Stimulated activated CD8-positive, alpha-beta memory T cell treated with anti-CD3 and anti-CD28 coated beads, Interleukin-15, amount 100 ng/mL, for 24 hours (primary cell): ENCODE data around the gene ARID1B.
"Not testable (repeated sequence)": the region's sequence is repeated elsewhere in the genome, so short reads cannot be mapped to it uniquely, and the experiment has no call there.

Source experiments
- DNase-seq: peaks from one replicate; pipeline ENCODE4 v3.0.0-alpha.2; 2020; ENCODE audit warnings: low read depth

ARID1B gene

DNA sequence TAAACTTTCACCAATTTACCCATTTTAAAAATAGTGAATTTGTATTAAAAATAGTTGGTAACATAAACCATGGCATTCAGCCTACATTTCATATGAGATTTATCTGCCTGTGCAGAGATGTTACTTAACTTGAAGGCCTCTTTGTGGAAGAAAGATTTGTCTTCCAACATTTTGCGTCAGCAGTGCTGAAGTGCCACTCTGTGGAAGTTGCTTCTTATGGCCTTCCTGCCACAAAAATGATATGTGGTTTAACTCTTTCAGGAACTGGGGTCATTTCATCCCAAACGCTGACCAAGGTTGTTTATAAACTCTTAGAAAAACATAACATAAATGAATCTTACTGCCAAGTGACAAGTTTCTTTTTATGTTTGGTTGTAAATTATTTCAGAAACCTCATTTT, 246.8 kb downstream of the ARID1B start:
- no peak for DNase-seq

DNA sequence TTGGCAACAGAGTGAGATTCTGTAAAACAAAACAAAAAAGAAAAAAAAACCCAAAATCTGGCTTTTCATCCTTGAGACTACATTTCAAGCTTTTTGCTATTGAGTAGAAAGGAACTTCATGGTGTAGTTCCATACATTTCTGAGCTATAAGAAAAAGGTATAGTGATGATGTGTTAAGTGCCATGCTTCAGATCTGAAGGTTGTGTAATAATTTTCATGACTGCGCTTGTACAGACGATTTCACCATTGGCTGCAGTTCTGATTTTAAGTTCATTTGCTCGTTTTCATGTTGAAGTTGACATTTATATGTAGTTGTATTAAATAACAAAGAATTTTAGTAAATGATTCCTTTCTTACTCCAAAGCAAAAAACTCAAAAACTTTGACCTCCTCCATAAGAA, 247.6 kb downstream of the ARID1B start:
- no peak for DNase-seq

DNA sequence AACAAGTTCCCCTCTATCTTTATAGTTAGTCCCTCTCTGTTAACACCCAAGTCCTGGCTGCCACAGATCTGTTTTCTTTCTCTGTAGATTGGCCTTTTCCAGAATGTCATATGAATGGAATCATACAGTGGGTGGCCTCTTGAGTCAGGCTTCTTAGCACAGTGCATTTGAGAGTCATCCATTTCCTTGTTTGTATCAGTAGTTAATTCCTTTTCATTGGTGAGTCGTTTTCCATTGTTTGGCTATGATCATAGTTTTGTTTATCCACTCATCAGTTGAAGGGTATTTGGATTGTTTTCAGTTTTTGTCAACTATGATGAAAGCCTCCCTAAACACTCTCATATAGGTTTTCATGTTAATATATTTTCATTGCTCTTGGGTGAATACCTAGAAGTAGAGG, 248.3 kb downstream of the ARID1B start:
- no peak for DNase-seq

DNA sequence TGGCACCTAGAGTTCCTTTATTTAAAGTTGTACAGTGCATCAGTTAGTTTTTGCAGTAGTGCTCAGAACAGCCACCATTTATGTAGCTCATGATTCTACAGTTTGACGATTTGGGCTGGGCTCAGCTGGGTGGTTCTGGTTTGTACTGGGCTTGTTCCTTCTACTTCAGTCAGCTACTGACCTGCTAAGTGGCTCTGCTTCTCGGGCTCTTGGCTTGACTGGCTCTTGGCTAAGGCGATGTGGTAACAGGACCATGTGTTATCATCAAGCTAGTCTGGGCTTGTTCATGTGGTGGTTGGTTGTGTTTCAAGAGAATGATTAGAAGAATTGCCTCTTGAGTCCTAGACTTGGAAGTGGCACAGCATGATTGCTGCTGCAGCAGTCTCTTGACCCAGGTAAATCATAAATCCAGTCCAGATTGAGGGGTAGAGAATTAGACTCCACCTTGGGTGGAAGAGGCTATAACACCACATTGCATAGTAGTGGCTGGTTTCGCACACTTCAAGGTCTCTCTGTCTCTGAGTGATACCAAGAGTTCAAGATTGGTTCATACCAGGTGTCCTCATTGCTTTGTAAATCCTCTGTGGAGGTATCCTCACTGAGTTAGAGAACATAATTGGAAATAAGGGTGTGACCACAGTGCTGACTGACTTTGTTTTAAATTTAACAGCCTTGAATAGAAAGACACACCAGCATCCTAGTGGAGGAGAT, 253.0 kb downstream of the ARID1B start:
- DNase-seq, result no peak

DNA sequence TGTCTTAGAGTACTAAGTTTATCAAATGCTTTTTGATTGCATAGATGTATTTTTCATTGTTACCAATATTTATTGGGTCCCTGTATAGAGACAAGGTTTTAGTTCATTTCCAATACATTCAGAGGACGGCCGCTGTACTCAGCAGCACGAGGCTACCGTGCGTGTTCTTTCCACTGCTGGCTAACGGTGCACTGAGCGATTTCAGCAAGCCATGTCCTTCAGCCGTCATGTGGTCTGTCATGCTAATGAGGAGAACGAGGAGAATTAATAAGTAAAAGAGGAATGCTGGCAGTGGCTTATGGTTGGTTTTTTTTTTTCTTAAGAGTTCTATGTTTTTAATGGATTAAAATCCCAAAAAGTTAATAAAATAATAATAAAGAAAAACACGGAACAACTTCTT, 253.6 kb downstream of the ARID1B start:
- no peak for DNase-seq

DNA sequence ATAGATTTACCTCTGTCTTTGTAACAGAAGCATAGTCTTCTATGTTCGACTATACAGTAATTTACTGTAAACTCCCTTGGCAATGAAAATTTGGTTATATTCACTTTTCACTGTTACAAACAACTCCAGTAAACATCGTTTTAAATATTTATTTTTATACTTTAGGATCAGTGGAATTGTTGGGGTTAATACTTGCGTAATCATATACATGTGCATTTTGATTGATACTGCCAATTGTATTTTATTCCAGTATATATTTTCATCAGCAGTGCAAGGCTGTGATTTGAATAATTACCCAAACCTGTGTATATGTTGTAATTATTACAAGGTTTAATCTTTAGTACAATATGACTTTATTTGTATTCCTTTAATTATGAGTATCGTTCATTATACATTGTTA, 255.7 kb downstream of the ARID1B start:
- no peak for DNase-seq

DNA sequence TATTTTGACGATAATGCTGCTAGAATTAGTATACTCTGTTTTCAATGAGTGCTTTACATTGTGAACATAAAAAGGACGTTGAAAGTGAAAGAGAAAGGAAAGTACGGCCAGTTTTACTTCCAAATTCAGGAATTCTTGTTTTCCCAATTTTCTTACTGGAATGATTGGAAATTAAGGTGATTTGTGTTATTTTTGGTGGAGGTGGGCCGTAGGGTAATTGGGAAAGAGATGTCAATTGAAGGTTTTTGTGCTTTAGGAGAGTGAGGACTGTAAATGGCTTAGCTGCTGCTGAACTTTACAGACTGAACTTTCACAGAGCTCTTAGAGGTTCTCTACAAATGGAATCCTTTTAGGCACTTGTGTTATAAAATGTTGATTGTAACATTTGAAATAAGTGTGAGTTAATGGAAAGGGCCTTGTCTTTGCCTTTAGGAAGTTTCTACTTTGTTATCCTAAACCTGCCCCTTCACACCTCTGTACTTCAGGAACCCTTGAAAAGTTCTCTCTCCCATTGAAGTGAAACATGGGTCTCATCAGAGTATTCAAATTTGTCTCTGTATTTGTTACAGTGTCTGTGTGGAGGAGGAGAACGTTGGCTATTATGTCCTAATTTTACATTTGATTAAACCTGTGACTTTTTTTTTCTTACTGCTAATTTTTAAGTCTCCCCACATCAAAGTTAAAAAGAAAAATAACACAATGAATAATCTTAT, 256.4 kb downstream of the ARID1B start:
- DNase-seq, result no peak

DNA sequence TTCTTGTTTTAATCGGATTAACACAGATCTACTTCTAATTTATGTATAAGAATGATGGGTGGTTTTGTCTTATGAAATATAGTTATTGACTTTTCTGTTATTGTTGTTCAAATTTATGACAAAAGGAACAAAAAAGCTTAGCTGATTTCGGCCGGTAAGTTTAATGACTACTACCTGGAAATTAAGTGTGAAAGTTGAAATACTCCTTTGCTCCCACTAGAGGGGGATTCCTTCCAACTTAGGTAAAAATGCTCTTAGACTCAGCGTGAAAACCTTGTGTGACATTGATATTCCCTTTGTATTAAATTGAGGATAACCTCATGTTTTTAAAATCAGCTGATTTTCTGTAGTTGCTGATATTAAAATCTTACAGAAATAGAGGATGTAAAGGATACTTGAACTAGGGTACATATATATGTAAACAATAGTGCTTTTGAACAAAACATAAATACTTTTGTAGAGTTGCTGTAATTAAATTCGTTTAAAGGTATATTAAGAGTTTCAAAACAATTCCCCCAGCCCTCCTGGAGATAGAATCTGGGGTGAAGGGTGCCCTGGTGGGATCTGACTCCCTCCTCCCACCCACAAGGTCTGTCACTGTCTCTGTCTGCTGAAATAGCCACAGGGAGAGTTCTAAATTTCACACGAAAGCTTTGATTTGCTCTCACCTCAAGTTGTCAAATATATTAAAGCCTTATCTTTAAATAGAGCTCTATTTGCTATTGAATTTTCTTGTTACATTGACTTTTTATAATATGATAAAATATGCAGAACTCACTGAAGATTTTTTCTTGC, 257.5 kb downstream of the ARID1B start:
- DNase-seq, result no peak

DNA sequence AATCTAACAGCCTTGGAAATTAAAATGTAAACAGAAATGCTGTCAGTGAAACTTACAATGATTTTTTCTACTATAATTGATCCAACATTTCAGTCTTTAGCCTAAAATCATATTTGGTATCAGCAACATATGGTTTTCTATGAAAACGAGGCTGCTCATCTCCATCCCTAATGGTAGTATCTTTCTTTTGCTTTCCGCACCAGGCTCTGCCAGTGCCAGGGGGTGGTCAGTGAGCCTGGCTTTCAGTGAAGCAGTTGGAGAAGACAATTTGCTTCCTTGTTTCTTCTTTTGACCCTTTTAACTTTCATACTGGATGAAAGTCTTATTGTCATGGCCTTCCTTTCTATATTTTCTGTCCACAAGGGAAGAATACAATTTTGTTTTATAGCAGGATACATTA, 258.4 kb downstream of the ARID1B start:
- DNase-seq, result no peak

DNA sequence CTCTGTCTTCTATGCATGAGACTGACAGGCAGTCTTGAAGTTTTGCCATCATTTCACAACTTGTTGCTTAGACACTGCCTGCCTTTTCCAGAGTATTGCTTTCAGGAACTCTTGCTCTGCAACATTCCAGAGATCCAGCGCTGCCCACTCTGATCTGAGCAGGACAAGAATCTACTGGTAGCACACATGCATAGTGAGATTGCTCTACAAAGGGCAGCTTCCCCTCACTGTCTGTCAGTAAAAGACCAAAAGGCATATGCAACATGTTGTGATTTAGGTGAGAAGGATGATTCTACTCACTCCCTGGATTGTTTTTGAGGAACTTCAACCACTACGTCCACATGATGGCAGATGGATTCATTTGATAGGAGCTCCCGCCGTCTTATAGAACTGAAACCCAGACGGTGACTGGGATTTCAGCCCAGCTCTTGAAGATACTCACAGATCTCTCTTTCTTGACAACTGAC, 259.1 kb downstream of the ARID1B start:
- no peak for DNase-seq

DNA sequence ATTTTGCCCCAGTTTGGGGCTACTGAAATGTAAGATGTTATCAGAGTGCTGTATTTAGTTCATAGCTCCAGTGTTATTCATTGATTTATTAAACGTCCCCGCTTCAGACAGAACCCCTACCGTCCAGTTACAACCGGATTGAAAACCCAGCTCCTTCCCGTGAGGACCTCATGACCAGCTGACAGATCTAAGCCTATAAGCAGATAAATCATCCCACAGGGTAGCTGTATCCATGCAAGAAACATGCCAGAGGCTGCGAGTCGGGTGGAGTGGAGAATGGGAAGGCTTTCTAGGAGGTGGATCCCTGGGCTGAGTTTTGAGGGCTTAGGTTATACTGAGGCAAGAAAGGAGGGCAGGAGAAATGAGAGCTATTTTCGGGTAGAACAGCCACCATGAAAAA, 260.0 kb downstream of the ARID1B start:
- no peak for DNase-seq

DNA sequence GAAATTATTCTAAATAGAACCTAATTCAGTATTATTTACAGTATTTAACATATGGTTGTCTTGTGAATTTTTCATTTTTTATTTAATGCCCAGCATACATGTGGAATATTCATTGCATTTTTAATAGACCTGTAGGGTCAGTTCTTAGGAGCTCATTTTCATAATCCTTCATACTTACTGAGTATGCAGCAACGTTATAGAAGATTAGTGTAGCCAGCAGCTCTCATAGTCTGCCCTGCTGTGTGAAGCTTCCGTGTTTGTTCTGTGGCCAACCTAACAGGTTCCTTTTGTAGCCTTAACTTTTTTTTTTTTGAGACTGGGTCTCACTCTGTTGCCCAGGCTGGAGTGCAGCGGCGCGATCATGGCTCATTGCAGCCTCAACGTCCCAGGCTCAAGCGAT, 261.4 kb downstream of the ARID1B start:
- no peak for DNase-seq

DNA sequence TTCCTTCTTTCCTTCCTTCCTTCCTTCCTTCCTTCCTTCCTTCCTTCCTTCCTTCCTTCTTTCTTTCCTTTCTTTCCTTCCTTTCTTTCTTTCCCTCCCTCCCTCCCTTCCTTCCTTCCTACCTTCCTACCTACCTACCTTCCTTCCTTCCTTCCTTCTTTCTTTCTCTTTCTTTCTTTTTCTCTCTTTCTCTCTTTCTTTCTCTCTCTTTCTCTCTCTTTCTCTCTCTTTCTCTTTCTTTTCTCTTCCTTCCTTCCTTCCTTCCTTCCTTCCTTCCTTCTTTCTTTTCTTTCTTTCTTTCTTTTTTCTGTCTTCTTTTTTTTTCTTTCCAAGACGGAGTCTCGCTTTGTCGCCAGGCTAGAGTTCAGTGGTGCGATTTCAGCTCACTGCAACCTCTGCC, 262.5 kb downstream of the ARID1B start:
- DNase-seq, result not testable (repeated sequence)

DNA sequence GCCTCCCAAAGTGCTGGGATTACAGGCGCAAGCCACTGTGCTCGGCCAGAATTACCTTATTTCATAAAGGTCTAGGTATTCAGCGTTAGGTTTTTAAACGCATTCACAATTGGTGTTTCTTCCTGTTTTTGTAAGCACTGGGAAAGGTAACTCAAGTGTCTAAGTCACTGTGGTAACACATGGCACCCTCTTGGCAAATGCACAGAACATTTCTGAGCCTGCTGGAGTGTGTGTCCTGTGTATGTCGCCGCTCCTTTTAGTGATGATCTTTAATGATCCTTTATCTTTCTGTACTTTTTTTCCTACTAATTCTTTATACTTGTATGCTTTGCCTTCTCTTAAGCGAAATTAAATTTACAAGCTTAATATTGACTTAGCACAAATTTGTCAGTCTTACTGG, 263.0 kb downstream of the ARID1B start:
- DNase-seq, result no peak

DNA sequence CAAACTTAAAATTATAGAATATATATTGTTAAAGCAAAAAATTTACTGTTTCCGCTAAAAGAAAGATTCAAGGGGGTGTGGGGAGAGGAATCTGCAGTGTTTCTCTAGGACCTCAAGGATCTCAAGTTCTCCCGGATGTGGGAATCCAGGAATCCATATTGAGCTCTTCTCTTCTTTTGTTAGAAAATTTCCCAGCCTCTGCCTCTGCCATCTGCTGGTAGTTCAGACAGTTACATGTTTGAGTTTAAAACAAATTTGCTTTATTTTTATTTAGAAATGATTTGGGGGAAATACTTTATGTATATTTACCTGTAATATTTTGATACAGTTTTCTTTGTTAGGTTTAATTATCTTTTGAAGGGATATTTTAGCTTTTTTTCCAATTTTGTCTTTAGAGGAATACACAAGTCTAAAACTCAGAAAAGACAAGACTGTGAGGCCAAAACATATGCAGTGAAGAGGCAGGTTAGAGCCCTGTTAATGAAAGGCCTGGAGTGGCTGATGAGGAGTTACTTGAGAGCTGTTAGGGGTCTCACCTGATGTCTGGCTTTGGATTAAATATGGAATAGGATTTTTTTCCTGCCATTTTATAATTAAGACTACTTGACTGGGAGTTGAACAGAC, 268.8 kb downstream of the ARID1B start:
- no peak for DNase-seq

DNA sequence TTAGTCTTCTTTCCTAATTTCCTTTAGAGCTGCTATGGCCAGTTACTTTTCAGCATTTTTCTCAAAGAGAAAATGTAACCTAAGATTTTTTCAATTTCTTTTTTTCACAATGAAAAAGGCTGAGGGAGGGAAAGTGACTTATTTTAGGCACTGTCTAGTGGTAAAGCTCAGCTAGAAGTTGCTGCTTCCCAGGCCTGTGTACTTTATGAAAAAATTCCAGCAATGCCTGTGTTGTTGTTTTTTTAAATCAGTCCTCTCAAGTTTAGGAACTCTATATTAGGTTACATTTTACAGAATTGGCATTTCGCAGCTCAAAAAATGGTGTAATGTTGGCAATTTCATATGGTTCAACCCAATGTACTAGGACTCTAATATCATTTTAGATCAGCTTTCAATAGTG, 269.6 kb downstream of the ARID1B start:
- no peak for DNase-seq

DNA sequence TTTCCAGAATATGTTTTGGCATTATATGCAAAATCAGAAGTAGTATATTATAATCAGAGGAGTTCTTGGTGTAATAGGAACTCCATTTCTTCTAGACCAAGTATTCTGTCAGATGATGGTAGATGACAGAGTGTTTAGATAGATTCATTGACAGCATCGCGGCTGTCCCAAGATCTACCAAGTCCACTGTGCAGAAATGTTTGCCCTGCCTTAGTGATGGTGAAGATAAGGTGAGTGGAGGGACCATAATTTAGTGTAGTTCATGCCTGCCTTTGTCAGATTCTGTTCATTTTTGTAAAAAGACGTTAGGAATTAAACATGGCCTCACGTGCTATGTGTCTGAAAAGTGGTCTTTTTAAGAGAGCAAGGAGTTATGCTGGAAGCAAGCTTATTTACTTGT, 270.1 kb downstream of the ARID1B start:
- DNase-seq, result no peak

DNA sequence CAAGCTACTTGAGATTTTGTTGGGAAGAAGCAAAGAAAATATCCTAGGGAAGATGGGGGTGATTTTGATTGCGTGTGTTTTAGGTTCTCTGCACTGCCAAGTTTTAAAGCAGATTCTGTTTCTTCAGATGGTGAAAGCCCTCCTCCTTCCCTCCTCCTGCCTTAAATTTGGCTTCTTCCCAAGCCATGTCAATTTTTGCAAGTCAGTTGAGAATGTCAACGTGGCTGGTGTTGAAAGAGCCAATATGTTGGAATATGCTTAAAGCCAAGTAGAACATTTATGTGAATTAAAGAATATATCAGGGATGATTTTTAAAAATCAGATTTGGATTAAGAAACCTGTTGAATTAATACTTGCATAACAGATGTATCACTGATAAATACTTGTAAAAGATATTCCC, 270.8 kb downstream of the ARID1B start:
- DNase-seq, result no peak

DNA sequence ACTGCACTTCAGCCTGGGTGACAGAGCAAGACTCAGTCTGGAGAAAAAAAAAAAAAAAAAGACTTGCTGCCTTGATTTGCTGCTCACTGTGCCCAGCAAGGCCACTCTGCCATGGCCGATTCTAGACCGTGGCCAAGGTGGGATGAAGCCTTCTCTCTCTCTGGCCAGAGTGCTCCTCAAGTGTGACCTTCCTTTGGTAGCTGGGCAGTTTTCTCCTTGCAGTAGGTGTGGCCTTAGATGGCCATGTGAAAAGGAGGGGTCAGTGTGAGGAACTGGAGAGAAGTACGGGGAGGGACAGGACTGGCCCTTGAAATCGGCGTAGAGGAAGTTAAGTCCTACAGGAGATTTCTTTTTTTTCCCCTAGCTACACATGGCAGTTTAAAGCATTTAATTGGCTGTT, 272.0 kb downstream of the ARID1B start:
- no peak for DNase-seq

DNA sequence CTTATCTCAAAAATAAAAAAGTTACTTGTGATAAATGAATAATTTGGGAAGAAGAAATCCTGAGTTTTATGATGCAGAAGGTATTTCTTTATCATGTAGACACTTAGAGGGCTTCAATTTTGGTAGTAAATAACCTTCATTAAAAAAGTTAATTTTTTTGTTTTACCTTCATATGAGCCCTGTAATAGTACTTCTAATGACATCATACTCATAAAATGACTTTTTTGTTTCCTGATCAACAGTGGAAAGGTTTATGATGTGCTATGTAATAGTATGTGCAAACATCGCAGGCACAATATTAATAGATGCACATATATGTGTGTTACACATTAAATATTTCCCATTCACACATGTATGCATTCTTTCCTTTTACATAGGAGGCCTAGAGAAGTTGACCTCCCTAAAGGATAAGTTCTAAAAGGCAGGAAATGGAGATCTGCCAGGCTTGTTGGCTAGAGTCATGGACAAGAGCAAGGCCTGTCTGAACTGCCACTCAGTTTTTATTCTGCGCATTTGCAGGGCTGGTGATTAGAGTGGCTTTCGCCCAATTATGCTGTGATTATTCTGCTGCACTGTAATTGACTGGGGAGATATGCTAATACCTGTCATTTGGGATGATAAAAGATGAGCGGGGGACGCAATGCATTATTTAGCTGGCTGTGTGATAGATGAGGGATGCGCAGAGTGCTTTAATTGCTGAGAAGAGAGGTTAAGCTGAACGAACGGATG, 273.5 kb downstream of the ARID1B start:
- DNase-seq, result no peak

DNA sequence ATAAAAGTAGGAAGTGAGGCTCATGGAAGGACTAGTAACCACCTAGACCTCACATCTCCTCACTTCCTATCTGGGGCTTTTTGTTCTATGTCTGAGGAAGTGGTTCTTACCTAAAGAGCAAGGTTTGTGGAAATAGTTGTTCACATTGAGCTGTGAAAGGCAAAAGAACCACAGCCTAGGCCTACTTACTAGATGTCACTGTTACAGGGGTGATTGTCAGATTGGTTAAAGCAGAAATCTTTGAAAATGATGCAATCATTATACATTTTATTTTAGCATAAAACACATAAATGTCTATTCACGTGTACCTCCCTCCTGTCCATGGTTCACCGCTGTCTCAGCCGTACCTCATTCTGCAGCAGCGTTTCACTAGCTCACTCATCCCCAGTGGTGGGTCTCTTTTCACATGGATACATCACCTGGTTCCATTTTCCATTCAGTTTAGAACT, 277.4 kb downstream of the ARID1B start:
- no peak for DNase-seq

DNA sequence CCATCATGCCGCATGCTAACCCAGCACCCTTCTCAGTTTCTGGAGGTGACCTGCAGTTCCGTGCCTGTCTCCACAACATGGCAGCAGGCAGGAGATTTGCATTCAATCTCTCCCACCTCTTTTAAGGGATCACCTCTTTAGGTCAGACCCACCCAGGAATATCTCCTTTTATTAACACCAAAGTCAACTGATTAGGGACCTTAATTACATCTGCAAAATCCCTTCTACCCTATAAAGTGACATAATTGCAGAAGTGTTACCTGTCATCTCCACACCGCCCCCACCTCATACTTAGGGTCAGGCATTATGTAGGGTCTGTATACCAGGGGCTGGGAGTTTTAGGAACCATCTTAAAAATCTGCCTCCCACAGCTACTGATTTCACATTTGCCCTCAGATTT, 278.7 kb downstream of the ARID1B start:
- no peak for DNase-seq
